DND-41 (cell line): ENCODE measurements around the gene OSBPL5.

Experiments used
- ATAC-seq: fragments of 200-7000 bp; cut with Tn5 transposase; 3 replicates; pipeline ENCODE4 v1.9.1; 2021; ENCODE audit warnings: low read depth; ENCODE audit not compliant: insufficient read depth
- DNase-seq: peaks from one replicate; pipeline ENCODE4 v3.0.0-alpha.2; 2020
- H2AFZ ChIP-seq: 2 replicates; pipeline ENCODE4 v1.6.0; 2012; ENCODE audit warnings: low read depth, low read length
- H3K27ac ChIP-seq: 2 replicates; pipeline ENCODE4 v1.5.1; 2012; ENCODE audit warnings: low read length, inconsistent platforms
- H3K27me3 ChIP-seq: fragments of 200-600 bp; sonication (generic); 2 replicates; pipeline ENCODE4 v1.6.0; 2012; ENCODE audit warnings: low read length, mild to moderate bottlenecking, inconsistent platforms; ENCODE audit not compliant: insufficient read depth, poor library complexity
- H3K36me3 ChIP-seq: 2 replicates; pipeline ENCODE4 v1.5.1; 2012; ENCODE audit warnings: low read length, inconsistent platforms; ENCODE audit not compliant: insufficient read depth
- H3K4me1 ChIP-seq: 2 replicates; pipeline ENCODE4 v1.5.1; 2012; ENCODE audit warnings: mild to moderate bottlenecking, low read length; ENCODE audit not compliant: insufficient read depth
- H3K4me2 ChIP-seq: 2 replicates; pipeline ENCODE4 v1.6.0; 2012; ENCODE audit warnings: mild to moderate bottlenecking, moderate library complexity, low read length, inconsistent platforms; ENCODE audit not compliant: insufficient read depth
- H3K4me3 ChIP-seq, 2 experiments: fragments of 200-600 bp in 1 of 2; shearing (Covaris generic) in 1 of 2; 2 replicates each; pipeline ENCODE4 v1.5.1; 2012 to 2016; ENCODE audit warnings: inconsistent platforms in 2 of 2, low read length in 2 of 2, mild to moderate bottlenecking in 2 of 2, low read depth in 1 of 2, moderate library complexity in 1 of 2
- H3K79me2 ChIP-seq: 2 replicates; pipeline ENCODE4 v1.6.0; 2012; ENCODE audit warnings: low read length, inconsistent platforms; ENCODE audit not compliant: insufficient read depth
- H3K9ac ChIP-seq: 2 replicates; pipeline ENCODE4 v1.6.0; 2012; ENCODE audit warnings: low read depth, mild to moderate bottlenecking, inconsistent platforms, low read length, moderate library complexity
- H3K9me3 ChIP-seq: 2 replicates; pipeline ENCODE4 v1.5.1; 2012; ENCODE audit warnings: low read length, moderate library complexity, mild to moderate bottlenecking, inconsistent platforms; ENCODE audit not compliant: insufficient read depth, severe bottlenecking
- H4K20me1 ChIP-seq: 2 replicates; pipeline ENCODE4 v1.6.0; 2012; ENCODE audit warnings: low read length; ENCODE audit not compliant: insufficient read depth
- EZH2 ChIP-seq: IDR thresholded peaks from 3 replicates; pipeline ENCODE4 v1.6.1; 2012; ENCODE audit warnings: borderline replicate concordance, low read depth, mild to moderate bottlenecking, moderate library complexity, low read length, inconsistent platforms; ENCODE audit not compliant: severe bottlenecking
- TF ChIP-seq, protein P1 (sequence below): IDR thresholded peaks from 2 replicates; pipeline ENCODE4 v1.5.1; 2012; ENCODE audit warnings: borderline replicate concordance, low read length, moderate library complexity, mild to moderate bottlenecking; ENCODE audit not compliant: poor library complexity, severe bottlenecking; ENCODE audit errors: extremely low read depth

The OSBPL5 gene

DNA sequence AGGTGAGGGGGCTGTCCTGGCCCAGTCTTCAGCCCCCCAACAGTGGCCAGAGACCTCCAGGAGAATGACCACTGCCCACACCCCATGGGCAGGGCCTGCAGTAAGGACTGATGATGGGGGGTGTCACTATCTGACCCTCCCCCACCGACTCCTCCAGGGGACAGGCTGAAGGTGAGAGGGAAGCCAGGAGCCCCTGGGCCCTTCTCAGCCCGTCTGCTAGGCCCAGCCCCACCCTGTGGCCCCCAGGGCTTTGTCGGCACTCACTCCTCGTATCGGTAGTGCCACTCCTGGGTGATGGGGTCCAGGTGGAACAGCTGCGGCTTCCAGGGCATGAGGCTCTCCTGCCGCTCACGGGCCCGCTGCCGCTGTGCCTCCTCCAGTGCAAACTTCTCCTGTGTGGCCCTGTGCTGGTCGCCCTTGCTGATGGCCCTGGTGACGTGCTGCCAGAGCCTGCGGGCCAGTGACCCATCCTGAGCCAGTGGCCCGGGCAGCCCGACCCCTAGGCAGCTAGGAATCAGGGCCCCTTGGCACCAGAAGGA lies 72.4 kb downstream of the OSBPL5 start:
- H3K27ac ChIP-seq = no peak overlapping the region
- no peak for DNase-seq
- H3K9me3 ChIP-seq = no peaks in the 10 kb centered on the region
- H3K4me2 ChIP-seq = no peak overlapping the region
- H3K36me3 ChIP-seq = peaks cover 78% of the 10 kb centered on the region
- no peaks in the 10 kb centered on the region for H3K79me2 ChIP-seq
- no peak; the same call in 2 of the 3 replicates for ATAC-seq
- H3K4me1 ChIP-seq = no peaks in the 10 kb centered on the region
- peaks cover 26% of the 10 kb centered on the region for H4K20me1 ChIP-seq
- no peaks in the 10 kb centered on the region for H3K27me3 ChIP-seq
- no peak for TF ChIP-seq EZH2
- TF ChIP-seq, protein P1, sequence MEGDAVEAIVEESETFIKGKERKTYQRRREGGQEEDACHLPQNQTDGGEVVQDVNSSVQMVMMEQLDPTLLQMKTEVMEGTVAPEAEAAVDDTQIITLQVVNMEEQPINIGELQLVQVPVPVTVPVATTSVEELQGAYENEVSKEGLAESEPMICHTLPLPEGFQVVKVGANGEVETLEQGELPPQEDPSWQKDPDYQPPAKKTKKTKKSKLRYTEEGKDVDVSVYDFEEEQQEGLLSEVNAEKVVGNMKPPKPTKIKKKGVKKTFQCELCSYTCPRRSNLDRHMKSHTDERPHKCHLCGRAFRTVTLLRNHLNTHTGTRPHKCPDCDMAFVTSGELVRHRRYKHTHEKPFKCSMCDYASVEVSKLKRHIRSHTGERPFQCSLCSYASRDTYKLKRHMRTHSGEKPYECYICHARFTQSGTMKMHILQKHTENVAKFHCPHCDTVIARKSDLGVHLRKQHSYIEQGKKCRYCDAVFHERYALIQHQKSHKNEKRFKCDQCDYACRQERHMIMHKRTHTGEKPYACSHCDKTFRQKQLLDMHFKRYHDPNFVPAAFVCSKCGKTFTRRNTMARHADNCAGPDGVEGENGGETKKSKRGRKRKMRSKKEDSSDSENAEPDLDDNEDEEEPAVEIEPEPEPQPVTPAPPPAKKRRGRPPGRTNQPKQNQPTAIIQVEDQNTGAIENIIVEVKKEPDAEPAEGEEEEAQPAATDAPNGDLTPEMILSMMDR = no peak
- H2AFZ ChIP-seq = no peak overlapping the region
- no peak overlapping the region for H3K9ac ChIP-seq
- H3K4me3 ChIP-seq = no peak overlapping the region

DNA sequence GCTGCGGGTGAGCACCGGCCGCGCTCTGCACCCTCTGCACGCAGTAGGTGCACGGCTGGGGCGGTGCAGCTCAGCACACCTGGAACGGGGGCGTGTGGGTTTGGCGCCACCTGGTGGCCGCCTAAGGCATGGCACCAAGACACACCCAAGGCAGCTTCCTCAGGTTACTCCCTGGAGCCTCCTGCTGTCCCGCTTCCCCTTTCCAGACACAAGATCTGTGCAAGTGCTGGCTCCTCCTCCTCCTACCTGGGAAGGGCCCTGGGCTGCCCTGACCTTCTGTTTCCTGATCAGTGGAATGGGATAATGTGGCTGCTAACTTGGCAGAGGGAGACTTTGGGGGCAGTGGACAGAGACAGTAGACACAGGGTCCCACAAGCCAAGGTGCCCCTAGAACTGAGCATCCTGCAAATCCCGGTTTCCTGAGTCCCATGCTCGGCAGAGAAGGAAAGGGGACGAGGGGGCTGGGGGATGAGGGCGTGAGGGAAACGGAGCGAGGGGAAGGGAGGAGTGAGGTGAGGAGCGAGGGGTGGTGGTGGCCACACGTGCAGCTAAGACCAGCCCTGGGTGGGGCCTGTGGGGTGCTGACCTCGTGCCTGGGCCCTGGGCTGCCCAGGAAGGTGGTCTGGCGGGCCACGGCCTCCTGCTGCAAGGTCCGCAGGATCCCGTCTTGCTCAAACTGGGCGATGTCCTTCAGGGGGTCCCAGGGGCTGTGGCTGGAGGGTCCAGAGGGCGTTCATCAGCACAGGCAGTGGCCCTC lies 73.1 kb downstream of the OSBPL5 start:
- Histone ChIP-seq H3K9me3 (no peaks in the 10 kb centered on the region), H3K9ac (no peak overlapping the region), H4K20me1 (peaks cover 26% of the 10 kb centered on the region), H3K4me3 (no peak overlapping the region), H2AFZ (no peak overlapping the region), H3K27me3 (no peaks in the 10 kb centered on the region), H3K36me3 (peaks cover 78% of the 10 kb centered on the region), H3K4me1 (no peaks in the 10 kb centered on the region), H3K27ac (no peak overlapping the region), H3K79me2 (no peaks in the 10 kb centered on the region), H3K4me2 (no peak overlapping the region)
- DNase-seq (peak; percentile 65), ATAC-seq (peak; percentile 73)
- TF ChIP-seq EZH2 = no peak
- TF ChIP-seq, protein P1 = peak; percentile 99

DNA sequence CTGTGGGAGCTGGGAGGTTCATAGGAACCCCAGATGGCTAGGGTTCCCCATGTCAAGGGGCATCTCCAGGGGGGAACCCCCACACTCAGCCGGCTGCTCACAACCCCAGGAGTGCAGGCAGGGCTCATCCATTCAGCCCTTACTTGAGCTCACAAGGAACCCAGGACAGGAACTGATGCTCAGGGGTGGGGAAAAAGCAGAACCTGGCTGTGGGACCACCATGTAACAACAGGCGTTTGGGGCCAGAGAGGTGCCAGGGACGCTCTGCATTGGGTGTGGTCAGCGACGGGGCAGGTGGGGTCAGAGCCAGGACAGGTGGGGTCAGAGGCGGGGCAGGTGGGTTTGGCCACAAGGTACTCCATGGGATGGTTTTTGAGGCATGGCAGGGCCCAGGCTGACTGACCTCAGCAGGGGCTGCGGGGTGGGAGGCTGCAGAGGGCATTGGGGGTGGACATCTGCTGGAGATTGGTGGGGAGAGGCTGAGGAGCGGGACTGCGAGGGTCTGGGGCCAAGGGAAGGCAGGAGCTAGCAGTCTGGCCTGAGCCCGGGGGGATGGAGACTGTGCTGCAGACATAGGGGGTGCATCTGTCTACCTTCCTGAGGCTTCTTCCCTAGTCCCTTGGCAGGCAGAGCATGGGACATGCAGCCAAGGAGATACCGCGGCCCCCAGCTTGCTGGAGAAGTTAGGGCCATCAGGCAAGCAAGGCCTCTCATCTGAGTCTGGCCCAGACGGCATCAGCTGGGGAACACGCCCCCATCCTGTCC lies 73.8 kb downstream of the OSBPL5 start:
- Histone ChIP-seq H3K9ac (no peak overlapping the region), H3K36me3 (peaks cover 77% of the 10 kb centered on the region), H3K4me3 (no peak overlapping the region), H4K20me1 (peaks cover 26% of the 10 kb centered on the region), H3K9me3 (no peaks in the 10 kb centered on the region), H2AFZ (no peak overlapping the region), H3K79me2 (no peaks in the 10 kb centered on the region), H3K4me2 (no peak overlapping the region), H3K27me3 (no peaks in the 10 kb centered on the region), H3K27ac (no peak overlapping the region), H3K4me1 (no peaks in the 10 kb centered on the region)
- TF ChIP-seq, protein P1 = no peak
- no peak for TF ChIP-seq EZH2
- ATAC-seq (no peak), DNase-seq (peak; percentile 19)
